ENCODE data around the gene ENGASE. TPM values are rescaled to one million over a fixed set of nuclear protein-coding genes. Genes with fewer than 3 reads are reported as not detected.
A peak's percentile ranks its signal among the peaks of the same experiment; 100 is the strongest.

The ENGASE gene
- total and polyA plus RNA-seq, 9 of the 15 experiments (the other 6 are each of a cell fraction or from before 2014, with no cell fraction given): 0.06 to 45.5 (median 13.9) TPM

DNA sequence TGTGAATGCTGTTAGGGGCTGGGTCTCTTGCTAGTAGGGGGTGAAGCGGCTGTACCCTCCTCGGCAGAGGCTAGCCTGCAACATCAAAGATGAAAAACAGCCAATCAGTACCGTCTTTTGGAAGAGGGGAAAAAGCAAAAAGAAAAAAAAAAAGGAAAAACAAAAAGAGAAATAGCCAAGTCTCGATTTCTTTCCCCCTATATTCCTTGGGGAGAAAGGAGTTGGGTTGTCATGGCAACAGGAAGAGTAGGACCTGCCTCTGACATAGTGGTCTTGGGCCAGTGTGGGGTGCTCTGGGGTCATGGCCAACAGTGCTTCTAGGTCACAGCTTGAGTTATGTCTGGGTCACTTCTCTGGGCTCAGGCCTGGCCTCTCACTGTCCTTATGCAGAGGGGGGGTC is 17.9 kb downstream of the ENGASE start:
- intact Hi-C loops (cut with micrococcal nuclease): no loop called here
- H3K27me3 ChIP-seq (ENCODE audit: control insufficient read depth in 2 of 2, insufficient read depth in 2 of 2, low read length in 2 of 2): peaks cover 11 to 39% of the 10 kb centered on the region in 2 experiments; a peak in 4 of 5 replicates
- no peak overlapping the region for H3K4me3 ChIP-seq
- ChIA-PET CTCF (ENCODE audit: low intra/inter-chr PET ratio) (no interaction called here), POLR2A (interaction anchor here (0.6 kb wide), 1 partner anchor 133 kb away, joined by 3 read pairs; no protein-coding TSS in a partner anchor)
- 11% methylated on average over 4 of the region's 4 CpGs for WGBS (ENCODE audit: insufficient coverage, low coverage, missing lambda C conversion rate)
- peaks cover 14% of the 10 kb centered on the region for H4K20me1 ChIP-seq (replicated peaks; ENCODE audit: control insufficient read depth, insufficient read depth, low read length)
- no TSS peak for BruUV-seq (replicated peaks)
- no peaks in the 10 kb centered on the region for H3K79me2 ChIP-seq (ENCODE audit: control insufficient read depth, insufficient read depth, low read length)
- no peak overlapping the region for H3K9ac ChIP-seq (ENCODE audit: insufficient read depth in 1 of 2, low read depth in 2 of 2, low read length in 2 of 2)
- no peak for ATAC-seq
- no peak for DNase-seq (ENCODE audit: extremely low read depth in 1 of 4, low spot score in 3 of 4)
- TF ChIP-seq MYC (IDR thresholded peaks at IDR 0.05; ENCODE audit: low read depth, low read length) (no peak), MYC (CRISPR knock-in tag; IDR thresholded peaks at IDR 0.05; ENCODE audit: borderline replicate concordance, low read depth) (no peak), RFX1 (IDR thresholded peaks at IDR 0.05) (peak; percentile 84), ZNF217 (CRISPR knock-in tag; IDR thresholded peaks at IDR 0.05) (no peak)
- peaks cover 0 to 27% of the 10 kb centered on the region in 2 experiments; a peak in 2 of 5 replicates for H3K4me1 ChIP-seq (replicated peaks in 1 of 2; ENCODE audit: control insufficient read depth in 2 of 2, insufficient read depth in 2 of 2, low read length in 2 of 2)
- no peaks in the 10 kb centered on the region; the same call in 2 of the 3 replicates for H3K36me3 ChIP-seq (ENCODE audit: control insufficient read depth, insufficient read depth, low read length)
- in situ Hi-C loops (cut with MboI): no loop called here
- no peak overlapping the region for H3K4me2 ChIP-seq (ENCODE audit: insufficient read depth, low read length)
- H3K9me3 ChIP-seq (replicated peaks; ENCODE audit: control insufficient read depth, insufficient read depth, low read depth, low read length): no peaks in the 10 kb centered on the region
- no peak overlapping the region for H2AFZ ChIP-seq (ENCODE audit: low read depth, low read length)
- no peak for FAIRE-seq
- H3K27ac ChIP-seq (ENCODE audit: extremely low read depth, low read depth, low read length): no peak overlapping the region
- H3K9me1 ChIP-seq (ENCODE audit: control insufficient read depth, insufficient read depth, low read length): peaks cover 5% of the 10 kb centered on the region

- no TSS peak for BruUV-seq (replicated peaks)
- Histone ChIP-seq H3K9ac (ENCODE audit: insufficient read depth in 1 of 2, low read depth in 2 of 2, low read length in 2 of 2) (no peak overlapping the region), H3K27ac (ENCODE audit: extremely low read depth, low read depth, low read length) (no peak overlapping the region), H2AFZ (ENCODE audit: low read depth, low read length) (no peak overlapping the region), H3K4me1 (replicated peaks in 1 of 2; ENCODE audit: control insufficient read depth in 2 of 2, insufficient read depth in 2 of 2, low read length in 2 of 2) (peaks cover 0 to 27% of the 10 kb centered on the region in 2 experiments; a peak in 2 of 5 replicates), H3K4me2 (ENCODE audit: insufficient read depth, low read length) (no peak overlapping the region), H3K79me2 (ENCODE audit: control insufficient read depth, insufficient read depth, low read length) (no peaks in the 10 kb centered on the region), H3K27me3 (ENCODE audit: control insufficient read depth in 2 of 2, insufficient read depth in 2 of 2, low read length in 2 of 2) (peaks cover 17 to 45% of the 10 kb centered on the region in 2 experiments; a peak in 4 of 5 replicates), H3K9me3 (replicated peaks; ENCODE audit: control insufficient read depth, insufficient read depth, low read depth, low read length) (no peaks in the 10 kb centered on the region), H3K9me1 (ENCODE audit: control insufficient read depth, insufficient read depth, low read length) (no peaks in the 10 kb centered on the region), H3K4me3 (no peak overlapping the region), H3K36me3 (ENCODE audit: control insufficient read depth, insufficient read depth, low read length) (no peaks in the 10 kb centered on the region), H4K20me1 (replicated peaks; ENCODE audit: control insufficient read depth, insufficient read depth, low read length) (peaks cover 18% of the 10 kb centered on the region)
- WGBS (ENCODE audit: insufficient coverage, low coverage, missing lambda C conversion rate): 0% methylated on average over 8 of the region's 8 CpGs
- no peak for DNase-seq (ENCODE audit: extremely low read depth in 1 of 4, low spot score in 3 of 4)
- ChIA-PET CTCF (ENCODE audit: low intra/inter-chr PET ratio) (no interaction called here), POLR2A (interaction anchor here (0.5 to 2.3 kb wide), 4 partner anchors 8 to 746 kb away, joined by 3 to 9 read pairs (median 5); partner anchors contain the start of gene CBX4)
- no peak for FAIRE-seq
- intact Hi-C loops (cut with micrococcal nuclease): no loop called here
- no peak for ATAC-seq
- in situ Hi-C loops (cut with MboI): no loop called here
- no peak for TF ChIP-seq POLR2G (IDR thresholded peaks at IDR 0.05; ENCODE audit: low read depth, low read length)
- TF ChIP-seq RERE (CRISPR knock-in tag; IDR thresholded peaks at IDR 0.05; ENCODE audit: borderline replicate concordance): no peak
- TF ChIP-seq, protein P1, sequence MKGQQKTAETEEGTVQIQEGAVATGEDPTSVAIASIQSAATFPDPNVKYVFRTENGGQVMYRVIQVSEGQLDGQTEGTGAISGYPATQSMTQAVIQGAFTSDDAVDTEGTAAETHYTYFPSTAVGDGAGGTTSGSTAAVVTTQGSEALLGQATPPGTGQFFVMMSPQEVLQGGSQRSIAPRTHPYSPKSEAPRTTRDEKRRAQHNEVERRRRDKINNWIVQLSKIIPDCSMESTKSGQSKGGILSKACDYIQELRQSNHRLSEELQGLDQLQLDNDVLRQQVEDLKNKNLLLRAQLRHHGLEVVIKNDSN (CRISPR knock-in tag; IDR thresholded peaks at IDR 0.05): no peak
- no peak for TF ChIP-seq HNRNPUL1 (IDR thresholded peaks at IDR 0.05; ENCODE audit: low read length)
These were observed 18.6 kb downstream of the ENGASE start for GRCh38 chr17:79093270-79093669.
